Measurements from ENCODE around the gene EWSR1.

The EWSR1 gene

GRCh38 chr22:29302681-29303465, 34.8 kb downstream of the EWSR1 start:
- DNase-seq (ENCODE audit: low read depth in 1 of 2, low spot score in 1 of 2) = no peak

DNA sequence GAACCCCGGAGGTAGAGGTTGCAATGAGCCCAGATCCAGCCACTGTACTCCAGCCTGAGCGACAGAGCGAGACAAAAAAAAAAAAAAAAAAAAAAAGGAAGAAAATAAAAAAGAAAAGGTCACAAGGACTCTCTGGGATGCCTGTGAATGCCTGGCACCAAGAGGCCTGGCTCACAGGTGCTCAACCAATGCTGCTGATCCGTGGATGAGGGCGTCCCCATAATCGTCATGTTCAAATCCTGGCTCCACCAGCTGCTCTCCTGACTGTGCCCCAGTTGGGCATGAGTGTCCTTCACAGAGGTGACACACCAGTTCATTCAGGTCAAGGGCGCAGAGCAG, 37.7 kb downstream of the EWSR1 start:
- no peak for DNase-seq (ENCODE audit: low read depth in 1 of 2, low spot score in 1 of 2)

DNA sequence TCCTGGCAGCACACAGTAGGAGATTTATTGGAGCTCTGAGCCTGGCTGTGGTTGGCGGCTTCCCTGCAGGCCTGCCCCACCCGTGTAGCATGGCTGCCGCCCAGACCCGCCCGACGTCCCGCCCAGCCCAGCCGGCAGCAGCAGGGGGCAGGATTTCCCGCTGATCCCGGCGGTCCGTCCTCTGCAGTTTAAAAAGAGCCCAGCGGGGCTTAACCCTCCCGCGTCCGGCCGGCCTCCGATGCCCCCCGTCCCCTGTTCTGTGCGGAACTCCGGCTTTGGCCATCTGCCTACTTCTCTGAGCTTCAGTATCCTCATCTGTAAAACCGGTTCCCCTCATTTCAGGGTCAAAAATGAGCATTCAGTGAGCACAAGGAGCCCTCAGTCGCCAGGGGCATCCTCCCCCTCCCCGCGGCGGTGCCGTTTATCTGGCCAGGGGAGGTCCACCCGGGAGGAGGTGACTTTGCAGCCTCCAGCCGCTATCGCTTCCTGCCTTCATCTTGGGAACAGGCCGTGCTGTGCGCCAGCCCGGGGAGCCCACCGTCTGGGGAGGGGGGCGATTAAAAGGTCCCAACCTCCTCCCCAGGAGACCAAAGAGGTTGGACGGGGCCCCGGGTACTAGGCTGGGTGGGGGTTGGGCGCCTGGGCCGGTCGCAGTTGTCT, 38.2 kb downstream of the EWSR1 start, which contains the start of gene GAS2L1:
Gene GAS2L1 (plus strand): TSS at position 476 of the 660 bp plus-strand sequence. CDS start 1,456 bp downstream, outside the sequence.
- no peak for DNase-seq (ENCODE audit: low read depth in 1 of 2, low spot score in 1 of 2)

GRCh38 chr22:29306835-29307595, 38.9 kb downstream of the EWSR1 start:
- no peak for DNase-seq (ENCODE audit: low read depth in 1 of 2, low spot score in 1 of 2)

GRCh38 chr22:29307596-29308147, 39.6 kb downstream of the EWSR1 start:
- no peak for DNase-seq (ENCODE audit: low read depth in 1 of 2, low spot score in 1 of 2)

- no peak for DNase-seq (ENCODE audit: low read depth in 1 of 2, low spot score in 1 of 2)
Measured at GRCh38 chr22:29308148-29308790, 40.2 kb downstream of the EWSR1 start.

- DNase-seq (ENCODE audit: low read depth in 1 of 2, low spot score in 1 of 2) = no peak
Measured at GRCh38 chr22:29308791-29309262, 40.8 kb downstream of the EWSR1 start.

DNA sequence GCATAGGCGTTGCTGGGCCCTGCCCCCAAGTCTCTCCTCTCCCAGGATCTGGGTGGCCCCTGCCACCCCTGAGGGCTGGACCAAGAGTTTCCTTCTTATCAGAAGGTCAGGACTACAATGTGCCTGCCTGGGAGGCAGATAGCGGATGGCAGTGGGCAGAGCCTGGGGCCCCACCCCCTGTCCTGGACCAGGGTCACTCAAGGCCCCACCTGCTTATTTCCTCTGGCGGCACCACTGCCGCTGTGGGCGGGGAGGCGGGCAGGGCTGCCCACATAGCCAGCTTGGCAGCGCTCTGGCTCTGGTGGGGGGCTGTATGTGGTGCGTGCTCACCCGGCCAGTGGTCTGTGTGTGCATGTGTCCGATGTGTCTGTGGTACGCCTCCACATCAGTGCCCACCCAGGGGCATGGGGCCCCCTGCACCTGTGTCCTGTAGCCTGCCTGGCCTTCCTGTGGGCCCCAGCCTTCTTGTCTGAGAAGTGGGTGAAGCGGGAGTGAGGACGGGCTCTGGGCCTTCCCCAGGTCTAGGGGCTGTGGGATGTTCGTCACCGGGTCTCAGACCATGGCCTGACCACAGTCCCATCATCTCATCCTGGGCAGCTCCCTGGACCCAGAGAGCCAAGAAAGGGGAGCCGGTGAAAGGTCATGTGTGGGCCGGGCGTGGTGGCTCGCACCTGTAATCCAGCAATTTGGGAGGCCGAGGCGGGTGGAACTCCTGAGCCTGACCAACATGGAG, 41.4 kb downstream of the EWSR1 start:
- DNase-seq (ENCODE audit: low read depth in 1 of 2, low spot score in 1 of 2) = no peak

GRCh38 chr22:29310065-29310862, 42.2 kb downstream of the EWSR1 start:
- DNase-seq (ENCODE audit: low read depth in 1 of 2, low spot score in 1 of 2) = no peak

DNA sequence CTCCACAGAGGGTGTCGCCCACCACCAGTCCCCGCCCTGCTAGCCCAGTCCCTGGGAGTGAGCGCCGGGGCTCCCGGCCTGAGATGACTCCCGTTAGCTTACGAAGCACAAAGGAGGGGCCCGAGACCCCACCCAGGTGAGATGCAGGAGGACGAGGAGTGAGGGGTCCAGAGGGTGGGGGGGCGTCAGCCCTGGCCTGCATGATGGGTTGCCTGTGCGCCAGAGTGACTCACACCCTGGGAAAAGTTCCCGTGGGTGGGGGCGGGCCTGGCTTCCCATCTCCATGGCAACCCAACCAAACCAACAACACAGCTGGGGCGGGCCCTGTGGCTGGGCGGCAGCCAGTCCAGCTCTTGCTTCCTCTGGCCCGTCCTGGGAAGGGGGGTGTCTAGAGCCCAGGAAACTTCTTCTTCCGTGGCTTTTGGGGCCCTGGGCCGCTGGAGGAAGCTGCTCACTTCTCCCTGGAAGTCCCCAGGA, 42.8 kb downstream of the EWSR1 start:
- peak in 1 of 2 donors; percentile 30 for DNase-seq (ENCODE audit: low read depth in 1 of 2, low spot score in 1 of 2)

DNA sequence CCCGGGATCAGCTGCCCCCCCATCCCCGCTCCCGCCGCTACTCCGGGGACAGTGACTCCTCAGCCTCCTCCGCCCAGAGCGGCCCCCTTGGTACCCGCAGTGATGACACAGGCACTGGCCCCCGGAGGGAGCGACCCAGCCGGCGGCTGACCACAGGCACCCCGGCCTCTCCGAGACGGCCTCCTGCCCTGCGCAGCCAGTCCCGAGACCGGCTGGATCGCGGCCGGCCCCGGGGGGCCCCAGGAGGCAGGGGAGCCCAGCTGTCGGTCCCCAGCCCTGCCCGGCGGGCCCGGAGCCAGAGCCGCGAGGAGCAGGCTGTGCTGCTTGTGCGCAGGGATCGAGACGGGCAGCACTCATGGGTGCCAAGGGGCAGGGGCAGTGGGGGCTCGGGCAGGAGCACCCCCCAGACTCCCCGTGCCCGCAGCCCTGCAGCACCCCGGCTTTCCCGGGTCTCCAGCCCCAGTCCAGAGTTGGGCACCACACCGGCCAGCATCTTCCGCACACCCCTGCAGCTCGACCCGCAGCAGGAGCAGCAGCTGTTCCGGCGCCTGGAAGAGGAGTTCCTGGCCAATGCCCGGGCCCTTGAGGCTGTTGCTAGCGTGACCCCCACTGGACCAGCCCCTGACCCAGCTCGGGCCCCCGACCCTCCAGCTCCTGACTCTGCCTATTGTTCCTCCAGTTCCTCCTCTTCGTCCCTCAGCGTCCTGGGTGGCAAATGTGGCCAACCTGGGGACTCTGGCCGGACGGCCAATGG, 43.6 kb downstream of the EWSR1 start:
- DNase-seq (ENCODE audit: low read depth in 1 of 2, low spot score in 1 of 2) = no peak

DNA sequence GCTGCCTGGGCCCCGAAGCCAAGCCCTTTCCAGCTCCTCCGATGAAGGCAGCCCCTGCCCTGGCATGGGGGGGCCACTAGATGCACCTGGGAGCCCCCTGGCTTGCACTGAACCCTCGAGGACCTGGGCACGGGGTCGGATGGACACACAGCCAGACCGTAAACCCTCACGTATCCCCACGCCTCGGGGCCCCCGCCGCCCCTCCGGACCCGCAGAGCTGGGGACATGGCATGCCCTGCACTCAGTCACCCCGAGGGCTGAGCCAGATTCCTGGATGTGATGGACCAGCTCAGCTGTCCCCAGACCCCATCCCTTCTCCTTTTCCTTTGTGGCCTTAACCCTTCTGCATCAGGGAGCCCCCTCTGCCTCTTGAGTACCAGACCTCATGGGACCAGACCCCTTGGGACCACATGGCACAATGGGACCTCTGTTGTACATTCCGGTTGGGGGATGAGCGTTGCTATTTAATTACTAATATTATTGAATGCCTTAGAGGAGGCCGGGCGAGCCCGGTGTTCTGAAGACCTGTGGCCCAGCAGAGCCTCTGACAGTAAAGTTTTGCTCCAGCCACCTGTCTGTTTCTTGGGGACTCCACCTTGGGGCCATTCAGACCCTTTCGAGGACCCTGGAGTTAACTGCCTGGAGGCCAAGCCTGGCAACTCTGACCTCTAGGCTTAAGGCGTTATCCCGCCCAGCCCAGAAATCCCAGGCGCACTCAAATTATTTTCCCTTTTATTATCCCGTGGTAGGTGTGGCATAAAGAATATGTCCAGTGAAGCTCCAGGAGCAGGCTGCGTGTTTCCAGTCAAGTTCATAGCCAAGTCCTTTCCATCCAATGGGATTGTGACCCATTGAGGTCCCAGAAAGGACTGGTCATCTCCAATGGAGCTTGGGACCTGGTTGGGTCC, 44.4 kb downstream of the EWSR1 start:
- no peak for DNase-seq (ENCODE audit: low read depth in 1 of 2, low spot score in 1 of 2)

GRCh38 chr22:29313126-29313575, 45.1 kb downstream of the EWSR1 start:
- DNase-seq (ENCODE audit: low read depth in 1 of 2, low spot score in 1 of 2) = no peak

GRCh38 chr22:29313576-29314466, 45.8 kb downstream of the EWSR1 start:
- DNase-seq (ENCODE audit: low read depth in 1 of 2, low spot score in 1 of 2) = no peak

DNA sequence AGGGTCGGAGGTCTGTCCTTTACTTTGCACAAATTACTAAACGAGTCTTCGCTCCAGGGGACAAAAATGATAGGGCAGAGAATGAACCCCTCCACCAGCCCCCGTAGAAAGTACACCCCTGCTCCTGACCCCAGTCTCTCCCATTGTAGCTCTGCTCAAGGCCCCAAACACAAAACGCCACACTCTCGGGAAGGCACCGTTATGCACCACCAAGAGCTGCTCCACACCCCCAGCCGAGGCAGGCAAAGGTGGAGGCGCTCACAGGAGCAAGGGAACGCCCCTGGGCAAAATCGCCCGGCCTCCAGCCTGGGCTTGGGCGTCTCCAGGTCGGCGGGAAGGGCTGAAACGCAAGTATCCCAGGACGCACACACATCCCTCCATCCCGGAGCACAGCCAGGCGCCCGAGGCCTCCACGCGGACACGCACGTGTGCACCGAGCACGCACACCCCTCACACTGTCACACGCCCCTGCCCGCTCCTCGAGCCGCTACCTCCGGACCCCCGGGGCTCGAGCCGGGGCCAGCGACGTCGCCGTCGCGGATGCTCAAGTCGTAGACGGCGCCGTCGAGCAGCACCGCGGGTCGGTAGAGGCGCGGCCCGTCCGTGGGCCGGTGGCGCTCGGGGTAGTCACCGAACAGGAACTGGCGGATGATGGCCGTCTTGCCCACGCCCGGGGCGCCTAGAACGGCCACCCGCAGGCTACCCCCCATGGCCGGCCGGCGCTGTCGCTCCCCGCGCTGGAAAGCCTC, 46.6 kb downstream of the EWSR1 start:
- no peak for DNase-seq (ENCODE audit: low read depth in 1 of 2, low spot score in 1 of 2)
